ENCODE data around the gene IRGC. TPM values are rescaled to one million over a fixed set of nuclear protein-coding genes. Genes with fewer than 3 reads are reported as not detected.
A peak's percentile ranks its signal among the peaks of the same experiment; 100 is the strongest.

Gene IRGC, protein sequence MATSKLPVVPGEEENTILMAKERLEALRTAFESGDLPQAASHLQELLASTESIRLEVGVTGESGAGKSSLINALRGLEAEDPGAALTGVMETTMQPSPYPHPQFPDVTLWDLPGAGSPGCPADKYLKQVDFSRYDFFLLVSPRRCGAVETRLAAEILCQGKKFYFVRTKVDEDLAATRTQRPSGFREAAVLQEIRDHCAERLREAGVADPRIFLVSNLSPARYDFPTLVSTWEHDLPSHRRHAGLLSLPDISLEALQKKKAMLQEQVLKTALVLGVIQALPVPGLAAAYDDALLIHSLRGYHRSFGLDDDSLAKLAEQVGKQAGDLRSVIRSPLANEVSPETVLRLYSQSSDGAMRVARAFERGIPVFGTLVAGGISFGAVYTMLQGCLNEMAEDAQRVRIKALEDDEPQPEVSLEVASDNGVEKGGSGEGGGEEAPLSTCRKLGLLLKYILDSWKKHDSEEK
- total RNA-seq (2014; rRNA removed; shearing (Covaris generic); ENCODE audit: low replicate concordance), result not detected in 2 replicates

DNA sequence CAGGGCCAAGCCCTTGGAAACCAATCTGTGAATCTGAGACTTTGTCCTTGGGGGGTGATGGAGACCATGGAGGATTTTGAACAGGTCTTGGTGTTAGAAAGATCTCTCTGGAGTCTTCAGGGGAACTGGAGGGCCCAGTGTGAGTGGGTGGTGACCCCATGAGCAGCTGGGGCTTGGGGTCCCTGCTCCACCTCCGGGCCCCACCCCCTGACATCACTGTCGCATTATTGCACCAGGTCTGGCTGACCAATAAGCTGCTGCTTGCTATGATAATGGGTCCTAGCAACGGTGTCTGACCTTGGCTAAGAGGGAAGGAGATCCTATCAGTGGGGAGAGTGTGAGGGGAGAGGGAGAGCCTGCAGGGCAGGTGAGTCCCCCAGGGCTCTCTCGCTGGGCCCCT lies at the start of gene IRGC:
Gene IRGC, plus strand, starts transcription at position 301 of the 400 bp plus-strand sequence. CDS start 2,483 bp downstream, outside the sequence.
- Histone ChIP-seq H3K36me3 (ENCODE audit: insufficient read depth, low read length) (no peaks in the 10 kb centered on the region), H3K4me2 (ENCODE audit: low read depth, low read length, poor library complexity, severe bottlenecking) (no peak within 1 kb of the TSS), H3K9ac (ENCODE audit: low read length) (no peak within 1 kb of the TSS), H3K9me2 (replicated peaks; ENCODE audit: insufficient read depth, low read length) (no peaks in the 10 kb centered on the region), H3K4me1 (ENCODE audit: low read length) (no peaks in the 10 kb centered on the region), H4K20me1 (ENCODE audit: insufficient read depth, low read depth, low read length) (no peaks in the 10 kb centered on the region), H3K27ac (ENCODE audit: low read length) (no peak within 1 kb of the TSS), H3K27me3 (ENCODE audit: low read length) (no peaks in the 10 kb centered on the region), H3K9me3 (ENCODE audit: low read length) (no peaks in the 10 kb centered on the region), H3K4me3 (ENCODE audit: low read length) (no peak within 1 kb of the TSS), H3K79me2 (ENCODE audit: low read length) (no peaks in the 10 kb centered on the region), H2AFZ (ENCODE audit: low read length) (no peak within 1 kb of the TSS)
- no peak for DNase-seq

DNA sequence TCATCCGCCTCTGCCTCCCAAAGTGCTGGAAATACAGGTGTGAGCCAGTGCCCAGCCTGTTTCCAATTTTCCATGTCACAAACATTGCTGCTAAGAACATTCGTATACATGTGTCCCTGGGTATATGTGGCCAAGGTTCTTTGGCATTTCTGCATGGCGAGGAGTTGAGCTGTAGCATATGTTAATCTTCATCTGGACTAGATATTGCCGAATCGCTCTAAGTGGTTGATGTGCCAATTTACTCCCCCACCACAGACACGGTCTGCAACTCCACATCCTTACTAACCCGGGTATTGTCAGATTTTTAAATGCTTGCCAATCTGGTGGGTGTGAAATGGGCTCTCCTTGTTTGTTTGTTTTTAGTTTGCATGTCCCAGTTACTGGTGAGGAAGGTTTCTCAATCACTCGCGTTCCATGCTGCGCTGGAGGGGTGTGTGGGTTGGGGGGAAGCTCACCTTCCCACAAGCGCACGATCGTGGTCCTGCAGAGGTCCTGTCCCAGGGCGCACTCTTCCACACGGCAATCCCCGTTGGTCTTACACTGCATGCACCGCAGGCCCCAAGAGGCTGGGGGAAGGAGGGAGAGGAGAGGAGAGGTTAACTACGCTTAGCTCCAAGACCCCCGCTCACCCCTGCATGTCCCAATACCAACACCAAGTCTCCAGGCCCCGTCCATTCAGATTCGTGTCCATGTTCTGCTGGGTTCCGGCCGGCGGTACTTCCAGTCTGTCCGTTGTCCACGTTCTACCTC lies 48.6 kb upstream of the IRGC start:
- H4K20me1 ChIP-seq (ENCODE audit: insufficient read depth, low read depth, low read length), result no peaks in the 10 kb centered on the region
- H3K4me2 ChIP-seq (ENCODE audit: low read depth, low read length, poor library complexity, severe bottlenecking), result no peak overlapping the region
- H3K9me3 ChIP-seq (ENCODE audit: low read length), result no peaks in the 10 kb centered on the region
- H3K36me3 ChIP-seq (ENCODE audit: insufficient read depth, low read length), result no peaks in the 10 kb centered on the region
- H3K27ac ChIP-seq (ENCODE audit: low read length), result no peak overlapping the region
- H3K4me1 ChIP-seq (ENCODE audit: low read length), result no peaks in the 10 kb centered on the region
- H3K9me2 ChIP-seq (replicated peaks; ENCODE audit: insufficient read depth, low read length), result no peaks in the 10 kb centered on the region
- no peaks in the 10 kb centered on the region for H3K79me2 ChIP-seq (ENCODE audit: low read length)
- no peak overlapping the region for H2AFZ ChIP-seq (ENCODE audit: low read length)
- no peak overlapping the region for H3K4me3 ChIP-seq (ENCODE audit: low read length)
- H3K27me3 ChIP-seq (ENCODE audit: low read length), result no peaks in the 10 kb centered on the region
- H3K9ac ChIP-seq (ENCODE audit: low read length), result no peak overlapping the region
- no peak for DNase-seq

DNA sequence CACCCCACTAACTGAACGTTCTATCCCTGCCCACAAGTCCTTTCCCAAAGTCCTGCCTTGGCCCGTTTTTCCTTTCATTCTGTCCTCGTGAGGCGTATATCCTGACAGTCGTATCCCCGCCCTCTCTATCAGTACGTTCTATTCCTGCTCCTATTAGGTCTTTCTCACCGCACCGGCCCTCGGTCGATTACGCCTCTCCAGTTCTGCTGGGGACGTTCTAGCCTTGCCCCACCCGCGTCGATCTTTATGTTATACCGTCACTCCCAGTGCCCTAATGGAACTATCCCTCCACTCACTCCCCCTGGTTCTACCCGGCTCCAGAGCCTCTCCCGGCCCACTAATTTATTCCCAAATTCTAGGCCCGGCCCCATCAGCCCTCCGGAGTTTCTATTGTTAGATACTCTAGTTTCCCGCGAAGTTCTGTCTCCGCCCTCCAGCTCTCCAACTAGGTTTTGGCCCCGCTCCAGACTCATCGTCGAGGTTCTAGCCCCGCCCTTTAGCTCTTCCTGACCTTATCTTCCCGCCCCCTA lies 47.9 kb upstream of the IRGC start:
- Histone ChIP-seq H3K4me2 (ENCODE audit: low read depth, low read length, poor library complexity, severe bottlenecking) (no peak overlapping the region), H4K20me1 (ENCODE audit: insufficient read depth, low read depth, low read length) (no peaks in the 10 kb centered on the region), H2AFZ (ENCODE audit: low read length) (no peak overlapping the region), H3K79me2 (ENCODE audit: low read length) (no peaks in the 10 kb centered on the region), H3K9me2 (replicated peaks; ENCODE audit: insufficient read depth, low read length) (no peaks in the 10 kb centered on the region), H3K27me3 (ENCODE audit: low read length) (no peaks in the 10 kb centered on the region), H3K4me3 (ENCODE audit: low read length) (no peak overlapping the region), H3K9me3 (ENCODE audit: low read length) (no peaks in the 10 kb centered on the region), H3K27ac (ENCODE audit: low read length) (no peak overlapping the region), H3K4me1 (ENCODE audit: low read length) (no peaks in the 10 kb centered on the region), H3K9ac (ENCODE audit: low read length) (no peak overlapping the region), H3K36me3 (ENCODE audit: insufficient read depth, low read length) (no peaks in the 10 kb centered on the region)
- DNase-seq, result no peak

DNA sequence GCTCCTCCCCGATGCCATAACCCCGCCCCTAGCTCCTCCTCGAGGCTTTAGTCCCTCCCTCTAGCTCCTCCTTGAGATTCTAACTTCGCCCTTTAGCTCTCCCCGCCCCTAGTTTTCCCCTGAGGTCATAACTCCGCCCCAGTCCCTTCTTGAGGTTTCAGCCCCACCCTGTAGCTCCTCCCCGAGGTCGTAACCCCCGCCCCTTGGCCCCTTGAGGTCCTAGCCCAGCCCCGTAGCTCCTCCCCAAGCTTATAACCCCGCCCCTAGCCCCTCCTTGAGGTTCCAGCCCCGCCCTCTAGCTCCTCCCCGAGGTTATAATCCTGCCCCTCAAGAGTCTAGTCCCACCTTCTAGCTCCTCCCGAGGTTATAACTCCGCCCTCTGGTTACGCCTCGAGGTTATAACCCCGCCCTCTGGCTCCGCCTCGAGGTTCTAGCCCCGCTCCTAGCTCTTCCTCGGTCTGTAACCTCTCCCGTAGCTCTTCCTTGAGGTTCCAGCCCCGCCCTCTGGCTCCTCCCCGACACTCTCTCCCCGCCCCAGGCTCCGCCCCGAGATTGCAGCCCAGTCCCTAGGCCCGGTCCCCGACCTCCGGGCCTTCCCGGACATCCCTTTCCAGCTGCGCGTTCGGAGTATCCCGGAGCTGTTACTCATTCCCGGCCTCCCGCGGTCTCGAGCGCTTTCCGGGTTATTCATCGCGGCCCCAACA lies 47.3 kb upstream of the IRGC start:
- H3K9me2 ChIP-seq (replicated peaks; ENCODE audit: insufficient read depth, low read length), result no peaks in the 10 kb centered on the region
- no peak overlapping the region for H3K4me2 ChIP-seq (ENCODE audit: low read depth, low read length, poor library complexity, severe bottlenecking)
- H3K27me3 ChIP-seq (ENCODE audit: low read length), result no peaks in the 10 kb centered on the region
- H3K27ac ChIP-seq (ENCODE audit: low read length), result no peak overlapping the region
- H3K9me3 ChIP-seq (ENCODE audit: low read length), result no peaks in the 10 kb centered on the region
- H4K20me1 ChIP-seq (ENCODE audit: insufficient read depth, low read depth, low read length), result no peaks in the 10 kb centered on the region
- H3K36me3 ChIP-seq (ENCODE audit: insufficient read depth, low read length), result no peaks in the 10 kb centered on the region
- no peak overlapping the region for H3K4me3 ChIP-seq (ENCODE audit: low read length)
- H3K4me1 ChIP-seq (ENCODE audit: low read length), result no peaks in the 10 kb centered on the region
- no peak overlapping the region for H3K9ac ChIP-seq (ENCODE audit: low read length)
- no peaks in the 10 kb centered on the region for H3K79me2 ChIP-seq (ENCODE audit: low read length)
- no peak overlapping the region for H2AFZ ChIP-seq (ENCODE audit: low read length)
- peak; percentile 96 for DNase-seq

DNA sequence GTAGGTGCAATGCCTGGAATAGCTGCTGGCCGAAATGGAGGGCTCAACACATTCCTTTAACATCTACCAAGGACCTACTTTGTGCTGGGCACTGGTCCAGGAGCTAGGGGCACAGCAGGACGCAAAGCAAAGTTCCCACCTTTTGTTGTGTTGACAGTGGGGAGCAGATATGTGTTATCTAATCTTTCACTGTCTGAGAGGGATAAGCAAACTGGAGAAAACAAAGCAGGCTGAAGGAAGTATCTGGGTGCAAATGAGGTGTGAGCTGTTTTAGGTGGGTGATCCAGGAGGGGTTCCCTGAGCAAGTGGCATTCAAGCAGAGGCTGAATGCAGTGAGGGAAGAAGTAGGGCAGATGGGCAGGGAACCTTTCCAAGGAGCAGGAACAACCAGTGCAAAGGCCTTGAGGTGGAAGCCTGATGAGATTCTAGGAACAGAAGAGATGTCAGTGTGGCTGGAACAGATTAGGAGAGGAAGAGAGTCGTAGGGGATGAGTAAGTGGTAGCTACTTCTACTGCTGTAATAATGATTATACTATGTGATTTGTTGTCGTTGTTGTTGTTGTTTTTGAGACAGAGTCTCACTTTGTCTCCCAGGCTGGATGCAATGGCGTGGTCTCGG lies 43.7 kb upstream of the IRGC start:
- Histone ChIP-seq H2AFZ (ENCODE audit: low read length) (no peak overlapping the region), H3K4me3 (ENCODE audit: low read length) (no peak overlapping the region), H3K9ac (ENCODE audit: low read length) (no peak overlapping the region), H3K27ac (ENCODE audit: low read length) (no peak overlapping the region), H3K4me1 (ENCODE audit: low read length) (no peaks in the 10 kb centered on the region), H3K36me3 (ENCODE audit: insufficient read depth, low read length) (no peaks in the 10 kb centered on the region), H3K79me2 (ENCODE audit: low read length) (no peaks in the 10 kb centered on the region), H3K4me2 (ENCODE audit: low read depth, low read length, poor library complexity, severe bottlenecking) (no peak overlapping the region), H4K20me1 (ENCODE audit: insufficient read depth, low read depth, low read length) (no peaks in the 10 kb centered on the region), H3K27me3 (ENCODE audit: low read length) (no peaks in the 10 kb centered on the region), H3K9me2 (replicated peaks; ENCODE audit: insufficient read depth, low read length) (no peaks in the 10 kb centered on the region), H3K9me3 (ENCODE audit: low read length) (no peaks in the 10 kb centered on the region)
- DNase-seq, result no peak

DNA sequence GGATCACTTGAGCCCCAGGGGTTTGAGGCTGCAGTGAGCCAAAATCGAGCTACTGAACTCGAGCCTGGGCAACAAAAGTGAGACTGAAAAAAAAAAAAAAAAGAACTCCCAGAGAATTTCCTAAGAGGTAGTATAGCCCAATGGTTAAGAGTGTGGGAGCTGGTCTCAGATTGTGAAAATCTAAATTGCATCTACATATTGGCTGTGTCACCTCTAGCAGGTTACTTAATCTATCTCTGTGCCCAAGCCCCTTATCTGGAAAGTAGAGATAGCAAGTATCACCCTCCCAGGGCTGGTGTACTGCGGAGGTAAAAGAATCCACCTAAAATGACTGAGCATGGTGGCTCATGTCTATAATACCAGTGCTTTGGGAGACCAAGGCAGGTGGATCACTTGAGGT lies 42.2 kb upstream of the IRGC start:
- Histone ChIP-seq H3K79me2 (ENCODE audit: low read length) (no peaks in the 10 kb centered on the region), H4K20me1 (ENCODE audit: insufficient read depth, low read depth, low read length) (no peaks in the 10 kb centered on the region), H3K4me1 (ENCODE audit: low read length) (no peaks in the 10 kb centered on the region), H3K4me2 (ENCODE audit: low read depth, low read length, poor library complexity, severe bottlenecking) (no peak overlapping the region), H3K9me2 (replicated peaks; ENCODE audit: insufficient read depth, low read length) (no peaks in the 10 kb centered on the region), H2AFZ (ENCODE audit: low read length) (no peak overlapping the region), H3K27me3 (ENCODE audit: low read length) (no peaks in the 10 kb centered on the region), H3K9me3 (ENCODE audit: low read length) (no peaks in the 10 kb centered on the region), H3K4me3 (ENCODE audit: low read length) (no peak overlapping the region), H3K36me3 (ENCODE audit: insufficient read depth, low read length) (no peaks in the 10 kb centered on the region), H3K27ac (ENCODE audit: low read length) (no peak overlapping the region), H3K9ac (ENCODE audit: low read length) (no peak overlapping the region)
- DNase-seq, result no peak

DNA sequence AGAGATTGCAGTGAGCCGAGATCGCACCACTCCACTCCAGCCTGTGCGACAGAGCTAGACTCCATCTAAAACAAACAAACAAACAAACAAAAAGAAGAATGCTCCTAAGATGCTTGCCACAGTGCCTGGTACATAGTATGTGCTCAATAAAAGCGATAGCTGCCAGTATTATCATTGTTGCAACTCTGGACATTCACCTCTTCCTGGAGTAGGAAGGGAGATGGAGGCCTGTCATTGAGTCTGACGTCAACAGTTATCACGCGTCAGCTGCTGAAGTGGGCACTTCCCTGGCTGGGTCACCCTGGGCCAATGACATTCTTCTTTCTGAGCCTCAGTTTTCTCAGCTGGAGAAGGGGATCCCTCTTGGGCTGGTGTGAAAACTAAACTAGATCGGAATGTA lies 41.7 kb upstream of the IRGC start:
- Histone ChIP-seq H2AFZ (ENCODE audit: low read length) (no peak overlapping the region), H3K9me3 (ENCODE audit: low read length) (no peaks in the 10 kb centered on the region), H3K27me3 (ENCODE audit: low read length) (no peaks in the 10 kb centered on the region), H3K4me3 (ENCODE audit: low read length) (no peak overlapping the region), H4K20me1 (ENCODE audit: insufficient read depth, low read depth, low read length) (no peaks in the 10 kb centered on the region), H3K9me2 (replicated peaks; ENCODE audit: insufficient read depth, low read length) (no peaks in the 10 kb centered on the region), H3K27ac (ENCODE audit: low read length) (no peak overlapping the region), H3K79me2 (ENCODE audit: low read length) (no peaks in the 10 kb centered on the region), H3K36me3 (ENCODE audit: insufficient read depth, low read length) (no peaks in the 10 kb centered on the region), H3K9ac (ENCODE audit: low read length) (no peak overlapping the region), H3K4me2 (ENCODE audit: low read depth, low read length, poor library complexity, severe bottlenecking) (no peak overlapping the region), H3K4me1 (ENCODE audit: low read length) (no peaks in the 10 kb centered on the region)
- no peak for DNase-seq
